ENCODE measurements around the gene C11orf58.

C11orf58 gene

DNA sequence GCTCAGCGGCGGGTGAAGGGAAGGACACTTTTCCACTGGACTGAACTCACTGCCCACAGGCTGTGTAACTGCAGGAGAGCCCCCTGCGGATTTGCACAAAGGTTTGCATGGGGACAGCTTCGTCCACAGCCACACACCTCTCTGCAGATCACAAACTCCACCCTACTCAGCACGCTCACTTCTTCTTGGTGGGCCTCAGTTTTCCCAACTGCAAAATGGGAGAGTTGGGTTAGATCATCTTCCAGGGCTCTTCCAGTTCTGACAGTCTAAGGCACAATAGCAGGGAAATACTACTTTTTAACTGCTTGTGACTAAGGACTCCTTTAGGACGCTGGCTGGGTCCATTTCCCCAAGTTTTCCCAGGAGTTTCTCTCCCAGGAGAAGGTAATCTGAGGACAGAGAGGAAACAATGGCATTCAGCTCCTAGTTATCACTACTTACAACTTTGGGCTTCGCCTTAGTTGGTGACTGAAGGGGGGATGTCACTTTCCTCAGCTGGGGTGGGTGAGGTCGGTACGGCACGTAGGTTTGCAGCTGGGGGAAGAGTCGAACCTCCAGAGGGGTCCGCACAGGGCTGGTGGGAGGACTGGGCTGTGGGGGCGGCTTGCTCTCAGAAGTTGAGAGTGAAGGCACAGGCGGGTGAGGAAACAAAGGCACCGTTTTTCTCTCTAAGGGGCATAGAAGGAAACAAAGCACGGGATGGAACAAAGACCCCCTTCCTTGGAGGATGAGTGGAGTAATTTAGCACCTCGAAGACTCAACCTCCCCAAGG is 55.8 kb downstream of the C11orf58 start:
- Histone ChIP-seq H3K4me1 (no peaks in the 10 kb centered on the region), H3K36me3 (replicated peaks) (peaks cover 22% of the 10 kb centered on the region), H3K4me3 (no peak overlapping the region), H3K9me3 (no peaks in the 10 kb centered on the region), H3K27me3 (ENCODE audit: low read depth) (no peaks in the 10 kb centered on the region)
- DNase-seq (ENCODE audit: low spot score in 2 of 2), result no peak
- in situ Hi-C loops (cut with MboI; ENCODE audit: low sequenced_read_pairs), result no loop called here

DNA sequence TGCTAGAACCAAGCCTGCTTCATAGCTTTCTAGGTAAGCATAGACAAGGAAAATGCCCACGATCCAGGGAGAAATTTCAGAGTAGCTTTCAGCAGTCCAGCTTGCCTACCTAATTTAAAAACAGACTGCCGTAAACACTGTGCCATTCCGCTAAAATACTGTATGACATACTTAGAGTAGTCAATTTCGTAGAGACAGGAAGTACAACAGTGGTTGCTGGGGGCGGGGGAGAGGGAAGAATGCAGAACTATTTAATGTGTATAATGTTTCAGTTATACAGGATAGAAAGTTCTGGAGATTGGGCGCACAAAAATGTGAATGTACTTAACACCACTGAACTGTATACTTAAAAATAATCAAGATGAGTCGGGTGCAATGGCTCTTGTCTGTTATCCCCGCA is 56.7 kb downstream of the C11orf58 start:
- Histone ChIP-seq H3K4me1 (no peaks in the 10 kb centered on the region), H3K36me3 (replicated peaks) (peaks cover 18% of the 10 kb centered on the region), H3K9me3 (no peaks in the 10 kb centered on the region), H3K4me3 (no peak overlapping the region), H3K27me3 (ENCODE audit: low read depth) (no peaks in the 10 kb centered on the region)
- DNase-seq (ENCODE audit: low spot score in 2 of 2), result no peak
- in situ Hi-C loops (cut with MboI; ENCODE audit: low sequenced_read_pairs), result no loop called here

- no peak for DNase-seq (ENCODE audit: low spot score in 2 of 2)
- in situ Hi-C loops (cut with MboI; ENCODE audit: low sequenced_read_pairs), result no loop called here
- Histone ChIP-seq H3K4me1 (no peaks in the 10 kb centered on the region), H3K27me3 (ENCODE audit: low read depth) (no peaks in the 10 kb centered on the region), H3K36me3 (replicated peaks) (peaks cover 14% of the 10 kb centered on the region), H3K9me3 (no peaks in the 10 kb centered on the region), H3K4me3 (no peak overlapping the region)
Measured at GRCh38 chr11:16796311-16796710, 57.9 kb downstream of the C11orf58 start.

DNA sequence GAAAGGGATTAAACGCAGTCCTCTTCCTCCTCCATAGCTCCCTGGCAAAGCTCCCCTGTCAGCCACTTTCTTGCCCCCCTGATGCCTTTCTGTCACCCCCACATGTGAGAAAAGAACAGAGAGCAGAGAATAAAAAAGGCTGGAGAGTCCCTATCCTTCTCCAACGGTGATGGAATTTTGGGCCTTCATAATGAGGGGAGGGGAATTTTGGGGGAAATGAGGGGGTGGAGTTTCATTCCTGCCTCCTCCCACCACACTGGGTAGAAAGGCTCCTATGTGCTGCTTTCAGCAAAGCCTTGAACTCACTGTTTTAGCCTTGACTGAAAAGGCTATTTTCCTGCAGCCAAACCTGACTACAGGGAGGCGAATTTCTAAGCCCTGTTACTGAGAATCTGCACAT is 59.3 kb downstream of the C11orf58 start:
- H3K36me3 ChIP-seq (replicated peaks), result peaks cover 12% of the 10 kb centered on the region
- no peak overlapping the region for H3K4me3 ChIP-seq
- no peaks in the 10 kb centered on the region for H3K9me3 ChIP-seq
- in situ Hi-C loops (cut with MboI; ENCODE audit: low sequenced_read_pairs), result no loop called here
- DNase-seq (ENCODE audit: low spot score in 2 of 2), result no peak
- no peaks in the 10 kb centered on the region for H3K4me1 ChIP-seq
- H3K27me3 ChIP-seq (ENCODE audit: low read depth), result no peaks in the 10 kb centered on the region

- no peaks in the 10 kb centered on the region for H3K9me3 ChIP-seq
- in situ Hi-C loops (cut with MboI; ENCODE audit: low sequenced_read_pairs), result no loop called here
- no peaks in the 10 kb centered on the region for H3K27me3 ChIP-seq (ENCODE audit: low read depth)
- DNase-seq (ENCODE audit: low spot score in 2 of 2), result no peak
- H3K4me3 ChIP-seq, result no peak overlapping the region
- H3K36me3 ChIP-seq (replicated peaks), result peaks cover 9% of the 10 kb centered on the region
- H3K4me1 ChIP-seq, result no peaks in the 10 kb centered on the region
Measured at GRCh38 chr11:16799221-16799620, 60.8 kb downstream of the C11orf58 start.

DNA sequence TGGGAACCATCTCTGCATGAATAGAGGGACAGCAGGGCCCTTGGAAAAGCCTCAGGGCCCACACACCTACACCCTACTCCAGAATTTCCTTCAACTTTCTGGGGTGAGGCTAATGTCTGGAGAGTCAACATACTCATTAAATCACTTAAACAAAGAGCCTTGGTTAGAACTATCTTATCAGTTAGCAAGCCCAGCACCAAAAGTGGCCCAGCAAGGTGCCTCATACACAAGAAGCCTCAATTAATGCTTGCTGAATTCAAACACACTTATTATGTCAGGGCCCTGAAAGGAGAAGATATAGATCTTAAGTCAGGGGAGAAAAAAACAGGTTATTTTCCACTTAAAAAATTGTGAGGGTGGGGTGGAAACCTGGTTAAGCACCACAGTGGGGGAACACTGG is 61.4 kb downstream of the C11orf58 start:
- no peak for DNase-seq (ENCODE audit: low spot score in 2 of 2)
- Histone ChIP-seq H3K4me1 (no peaks in the 10 kb centered on the region), H3K9me3 (no peaks in the 10 kb centered on the region), H3K27me3 (ENCODE audit: low read depth) (no peaks in the 10 kb centered on the region), H3K36me3 (replicated peaks) (peaks cover 9% of the 10 kb centered on the region), H3K4me3 (no peak overlapping the region)
- in situ Hi-C loops (cut with MboI; ENCODE audit: low sequenced_read_pairs), result no loop called here

GRCh38 chr11:16800382-16800781 is 61.9 kb downstream of the C11orf58 start:
- no peaks in the 10 kb centered on the region for H3K9me3 ChIP-seq
- no peak for DNase-seq (ENCODE audit: low spot score in 2 of 2)
- in situ Hi-C loops (cut with MboI; ENCODE audit: low sequenced_read_pairs), result no loop called here
- no peaks in the 10 kb centered on the region for H3K4me1 ChIP-seq
- H3K36me3 ChIP-seq (replicated peaks), result peaks cover 9% of the 10 kb centered on the region
- no peak overlapping the region for H3K4me3 ChIP-seq
- H3K27me3 ChIP-seq (ENCODE audit: low read depth), result no peaks in the 10 kb centered on the region

- H3K27me3 ChIP-seq (ENCODE audit: low read depth), result no peaks in the 10 kb centered on the region
- in situ Hi-C loops (cut with MboI; ENCODE audit: low sequenced_read_pairs), result no loop called here
- H3K9me3 ChIP-seq, result no peaks in the 10 kb centered on the region
Measured at GRCh38 chr11:16801288-16801980, 63.0 kb downstream of the C11orf58 start.

GRCh38 chr11:16804104-16804947 is 65.9 kb downstream of the C11orf58 start:
- Histone ChIP-seq H3K27me3 (ENCODE audit: low read depth) (no peaks in the 10 kb centered on the region), H3K9me3 (no peaks in the 10 kb centered on the region), H3K4me3 (no peak overlapping the region), H3K36me3 (replicated peaks) (peaks cover 3% of the 10 kb centered on the region; the same call in 1 of the 2 replicates), H3K4me1 (no peaks in the 10 kb centered on the region)
- in situ Hi-C loops (cut with MboI; ENCODE audit: low sequenced_read_pairs), result no loop called here
- no peak for DNase-seq (ENCODE audit: low spot score in 2 of 2)

More at GRCh38 chr11:16801288-16801980, 63.0 kb downstream of the C11orf58 start:
- Histone ChIP-seq H3K4me1 (no peaks in the 10 kb centered on the region), H3K36me3 (replicated peaks) (peaks cover 3% of the 10 kb centered on the region), H3K4me3 (no peak overlapping the region)
- no peak for DNase-seq (ENCODE audit: low spot score in 2 of 2)

DNA sequence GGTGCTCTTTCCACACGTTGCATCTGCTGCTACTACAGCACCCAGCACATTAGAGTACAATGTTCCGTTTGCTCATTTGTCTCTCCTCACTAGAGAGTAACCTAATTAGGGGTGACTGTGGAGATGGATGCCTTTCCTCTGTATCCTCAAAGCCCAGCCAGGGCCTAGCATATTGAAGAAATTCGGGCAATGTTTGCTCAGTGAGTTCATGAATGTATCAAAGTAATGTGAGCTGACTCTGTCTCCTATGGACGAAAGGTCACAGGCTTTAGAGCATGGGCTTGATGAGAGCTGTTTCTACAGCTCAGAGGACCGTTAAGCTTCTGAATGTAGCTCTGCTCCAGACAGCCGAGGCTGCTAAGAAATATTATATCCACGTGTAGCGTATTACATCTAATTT is 67.5 kb downstream of the C11orf58 start:
- in situ Hi-C loops (cut with MboI; ENCODE audit: low sequenced_read_pairs), result no loop called here
- no peaks in the 10 kb centered on the region for H3K4me1 ChIP-seq
- peaks cover 3% of the 10 kb centered on the region; the same call in 1 of the 2 replicates for H3K36me3 ChIP-seq (replicated peaks)
- no peaks in the 10 kb centered on the region for H3K9me3 ChIP-seq
- H3K4me3 ChIP-seq, result no peak overlapping the region
- no peak for DNase-seq (ENCODE audit: low spot score in 2 of 2)
- H3K27me3 ChIP-seq (ENCODE audit: low read depth), result no peaks in the 10 kb centered on the region

- no peaks in the 10 kb centered on the region for H3K4me1 ChIP-seq
- in situ Hi-C loops (cut with MboI; ENCODE audit: low sequenced_read_pairs), result no loop called here
- DNase-seq (ENCODE audit: low spot score in 2 of 2), result no peak
- no peak overlapping the region for H3K4me3 ChIP-seq
- no peaks in the 10 kb centered on the region for H3K9me3 ChIP-seq
- peaks cover 10% of the 10 kb centered on the region for H3K36me3 ChIP-seq (replicated peaks)
- H3K27me3 ChIP-seq (ENCODE audit: low read depth), result no peaks in the 10 kb centered on the region
Measured at GRCh38 chr11:16806791-16807190, 68.3 kb downstream of the C11orf58 start.

- Histone ChIP-seq H3K4me1 (no peaks in the 10 kb centered on the region), H3K4me3 (no peak overlapping the region), H3K36me3 (replicated peaks) (peaks cover 11% of the 10 kb centered on the region), H3K27me3 (ENCODE audit: low read depth) (no peaks in the 10 kb centered on the region), H3K9me3 (no peaks in the 10 kb centered on the region)
- no peak for DNase-seq (ENCODE audit: low spot score in 2 of 2)
- in situ Hi-C loops (cut with MboI; ENCODE audit: low sequenced_read_pairs), result no loop called here
Measured at GRCh38 chr11:16807306-16807705, 68.9 kb downstream of the C11orf58 start.

Data from HAP-1 (cell line).